ENCODE results near the gene FAM217A. TPM values are rescaled to one million over a fixed set of nuclear protein-coding genes. Genes with fewer than 3 reads are reported as not detected.

Gene FAM217A
- total RNA-seq, 1 donor from 2014 or later: not detected

- Histone ChIP-seq H3K36me3 (peaks cover 72% of the 10 kb centered on the region), H3K27ac (no peak overlapping the region), H3K27me3 (no peaks in the 10 kb centered on the region), H3K9me3 (no peaks in the 10 kb centered on the region), H3K4me1 (peaks cover 3% of the 10 kb centered on the region), H3K4me3 (no peak overlapping the region)
- ATAC-seq (peak; percentile 83), DNase-seq (no peak)
- intact Hi-C loops (cut with DNase I): no loop called here
- no peak for TF ChIP-seq CTCF (IDR thresholded peaks at IDR 0.05)
Measured at GRCh38 chr6:4039348-4039747, 39.6 kb downstream of the FAM217A start.

- Histone ChIP-seq H3K4me3 (no peak overlapping the region), H3K27me3 (no peaks in the 10 kb centered on the region), H3K4me1 (peaks cover 3% of the 10 kb centered on the region), H3K27ac (no peak overlapping the region), H3K9me3 (no peaks in the 10 kb centered on the region), H3K36me3 (peaks cover 59% of the 10 kb centered on the region)
- no peak for TF ChIP-seq CTCF (IDR thresholded peaks at IDR 0.05)
- intact Hi-C loops (cut with DNase I): no loop called here
- ATAC-seq (no peak), DNase-seq (no peak)
Measured at GRCh38 chr6:4036581-4036980, 42.4 kb downstream of the FAM217A start.

- Histone ChIP-seq H3K9me3 (no peaks in the 10 kb centered on the region), H3K4me3 (no peak overlapping the region), H3K27me3 (no peaks in the 10 kb centered on the region), H3K4me1 (peaks cover 3% of the 10 kb centered on the region), H3K36me3 (peaks cover 28% of the 10 kb centered on the region), H3K27ac (no peak overlapping the region)
- ATAC-seq: no peak
- no peak for DNase-seq
- TF ChIP-seq CTCF (IDR thresholded peaks at IDR 0.05): no peak
- intact Hi-C loops (cut with DNase I): no loop called here
Measured at GRCh38 chr6:4032475-4032874, 46.5 kb downstream of the FAM217A start.

GRCh38 chr6:4031442-4031841, 47.5 kb downstream of the FAM217A start:
- no peak for TF ChIP-seq CTCF (IDR thresholded peaks at IDR 0.05)
- Histone ChIP-seq H3K27me3 (no peaks in the 10 kb centered on the region), H3K4me3 (no peak overlapping the region), H3K27ac (no peak overlapping the region), H3K4me1 (peaks cover 3% of the 10 kb centered on the region), H3K9me3 (no peaks in the 10 kb centered on the region), H3K36me3 (peaks cover 24% of the 10 kb centered on the region)
- DNase-seq: no peak
- intact Hi-C loops (cut with DNase I): no loop called here
- no peak for ATAC-seq

GRCh38 chr6:4030669-4031068, 48.3 kb downstream of the FAM217A start:
- Histone ChIP-seq H3K4me3 (no peak overlapping the region), H3K4me1 (peaks cover 2% of the 10 kb centered on the region)
- no peak for TF ChIP-seq CTCF (IDR thresholded peaks at IDR 0.05)

GRCh38 chr6:4029687-4030086, 49.2 kb downstream of the FAM217A start:
- intact Hi-C loops (cut with DNase I): no loop called here
- no peak for TF ChIP-seq CTCF (IDR thresholded peaks at IDR 0.05)
- H3K4me3 ChIP-seq: no peak overlapping the region
- H3K4me1 ChIP-seq: peaks cover 6% of the 10 kb centered on the region
- no peak for ATAC-seq
- no peaks in the 10 kb centered on the region for H3K9me3 ChIP-seq
- no peaks in the 10 kb centered on the region for H3K27me3 ChIP-seq
- no peak overlapping the region for H3K27ac ChIP-seq
- DNase-seq: no peak
- H3K36me3 ChIP-seq: peaks cover 24% of the 10 kb centered on the region

More at GRCh38 chr6:4030669-4031068, 48.3 kb downstream of the FAM217A start:
- H3K36me3 ChIP-seq: peaks cover 24% of the 10 kb centered on the region
- ATAC-seq: no peak
- DNase-seq: no peak
- no peak overlapping the region for H3K27ac ChIP-seq
- intact Hi-C loops (cut with DNase I): no loop called here
- no peaks in the 10 kb centered on the region for H3K9me3 ChIP-seq
- H3K27me3 ChIP-seq: no peaks in the 10 kb centered on the region

All from upper lobe of right lung (tissue), 1 donor.